ENCODE results near the gene MACROD1.
A peak's percentile ranks its signal among the peaks of the same experiment; 100 is the strongest.

Gene MACROD1

GRCh38 chr11:64181506-64182411 lies 15.8 kb upstream of the MACROD1 start:
- TF ChIP-seq RAD21 (IDR thresholded peaks at IDR 0.05; ENCODE audit: low read depth) (no peak), USF1 (IDR thresholded peaks at IDR 0.05) (peak; percentile 99), CEBPB (IDR thresholded peaks at IDR 0.05) (no peak), TAF1 (IDR thresholded peaks at IDR 0.05; ENCODE audit: low read depth) (0 out of 2 replicates have a peak, but pooled peaks have one; percentile 27), REST (IDR thresholded peaks at IDR 0.05; ENCODE audit: low read depth) (no peak), CREB1 (IDR thresholded peaks at IDR 0.05; ENCODE audit: low read depth) (no peak), NFIC (IDR thresholded peaks at IDR 0.05) (no peak), TEAD4 (IDR thresholded peaks at IDR 0.05) (no peak), MAX (IDR thresholded peaks at IDR 0.05) (peak; percentile 83)

- TF ChIP-seq TAF1 (IDR thresholded peaks at IDR 0.05; ENCODE audit: low read depth), result no peak
These were observed 15.0 kb upstream of the MACROD1 start for GRCh38 chr11:64180891-64181290.

- TF ChIP-seq ZBTB7A (IDR thresholded peaks at IDR 0.05; ENCODE audit: low read depth), result no peak
- no peak for TF ChIP-seq NFIC (IDR thresholded peaks at IDR 0.05)
- no peak for TF ChIP-seq RAD21 (IDR thresholded peaks at IDR 0.05; ENCODE audit: low read depth)
These were observed 13.2 kb upstream of the MACROD1 start for GRCh38 chr11:64178951-64179639.

GRCh38 chr11:64178203-64178602 lies 12.3 kb upstream of the MACROD1 start:
- no peak for TF ChIP-seq NFIC (IDR thresholded peaks at IDR 0.05)
- no peak for TF ChIP-seq EP300 (IDR thresholded peaks at IDR 0.05; ENCODE audit: borderline replicate concordance)
- no peak for TF ChIP-seq TAF1 (IDR thresholded peaks at IDR 0.05; ENCODE audit: low read depth)
- TF ChIP-seq YY1 (IDR thresholded peaks at IDR 0.05; ENCODE audit: low read depth), result no peak
- no peak for TF ChIP-seq ZBTB7A (IDR thresholded peaks at IDR 0.05; ENCODE audit: low read depth)
- no peak for TF ChIP-seq CEBPB (IDR thresholded peaks at IDR 0.05)
- TF ChIP-seq RAD21 (IDR thresholded peaks at IDR 0.05; ENCODE audit: low read depth), result no peak

GRCh38 chr11:64176751-64177150 lies 10.8 kb upstream of the MACROD1 start:
- no peak for TF ChIP-seq RAD21 (IDR thresholded peaks at IDR 0.05; ENCODE audit: low read depth)
- TF ChIP-seq FOXM1 (IDR thresholded peaks at IDR 0.05; ENCODE audit: borderline replicate concordance, low read depth), result no peak
- no peak for TF ChIP-seq TAF1 (IDR thresholded peaks at IDR 0.05; ENCODE audit: low read depth)
- TF ChIP-seq EP300 (IDR thresholded peaks at IDR 0.05; ENCODE audit: borderline replicate concordance), result no peak
- no peak for TF ChIP-seq CREB1 (IDR thresholded peaks at IDR 0.05; ENCODE audit: low read depth)
- TF ChIP-seq TEAD4 (IDR thresholded peaks at IDR 0.05), result no peak
- TF ChIP-seq CEBPB (IDR thresholded peaks at IDR 0.05), result no peak
- no peak for TF ChIP-seq REST (IDR thresholded peaks at IDR 0.05; ENCODE audit: low read depth)
- TF ChIP-seq MAX (IDR thresholded peaks at IDR 0.05), result no peak
- TF ChIP-seq ZBTB7A (IDR thresholded peaks at IDR 0.05; ENCODE audit: low read depth), result no peak
- no peak for TF ChIP-seq YY1 (IDR thresholded peaks at IDR 0.05; ENCODE audit: low read depth)
- no peak for TF ChIP-seq NFIC (IDR thresholded peaks at IDR 0.05)
- no peak for TF ChIP-seq EGR1 (IDR thresholded peaks at IDR 0.05)
- no peak for TF ChIP-seq USF1 (IDR thresholded peaks at IDR 0.05)
- TF ChIP-seq TCF12 (IDR thresholded peaks at IDR 0.05; ENCODE audit: low read depth), result no peak

Data from Ishikawa (cell line).